ENCODE data around the gene CADM4. TPM values are rescaled to one million over a fixed set of nuclear protein-coding genes. Genes with fewer than 3 reads are reported as not detected.

The CADM4 gene
- total and polyA plus RNA-seq, 2 of the 8 experiments (the other 6 are each of a cell fraction or from before 2014, with no cell fraction given) = 13.5 to 25.0 TPM

DNA sequence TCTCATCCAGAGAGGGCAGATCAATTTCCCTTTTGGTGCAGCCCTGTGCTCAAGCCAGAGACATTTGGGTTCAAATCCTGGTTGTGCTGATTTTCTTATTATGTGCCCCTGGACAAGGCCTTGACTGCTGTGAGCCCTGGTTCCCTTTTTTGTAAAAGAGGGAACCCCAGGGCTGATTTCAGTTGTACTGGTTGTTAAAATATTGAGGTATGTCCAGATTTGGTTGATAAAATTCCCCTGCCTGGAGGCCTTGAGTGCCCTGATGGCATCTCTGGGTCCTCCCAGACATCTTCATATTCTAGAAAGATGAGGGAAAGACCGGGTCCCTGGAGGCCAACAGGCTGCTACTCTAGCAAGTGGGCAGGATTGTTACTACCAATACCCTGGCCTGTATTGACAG is 44.7 kb upstream of the CADM4 start:
- Histone ChIP-seq H3K4ac (replicated peaks; ENCODE audit: insufficient read length, low read depth, low read length) (no peak overlapping the region), H2BK12ac (ENCODE audit: low read depth, low read length) (no peak overlapping the region), H3K14ac (ENCODE audit: insufficient read length) (no peak overlapping the region), H3K79me2 (ENCODE audit: control insufficient read depth in 1 of 2, insufficient read depth in 2 of 2, low read length in 2 of 2) (no peaks in the 10 kb centered on the region), H3K4me1 (replicated peaks in 1 of 4; ENCODE audit: control insufficient read depth in 3 of 4, insufficient read depth in 4 of 4, low read length in 3 of 4) (peaks cover 0 to 2% (median 0%) of the 10 kb centered on the region in 4 experiments; a peak in 2 of 7 replicates), H3K4me3 (ENCODE audit: extremely low read depth in 1 of 4, insufficient read depth in 2 of 4, low read depth in 3 of 4, low read length in 4 of 4) (no peak overlapping the region), H2AFZ (ENCODE audit: low read length) (no peak overlapping the region), H3K9me3 (ENCODE audit: insufficient read depth in 2 of 2, low read depth in 1 of 2, low read length in 1 of 2) (no peaks in the 10 kb centered on the region), H3K18ac (ENCODE audit: extremely low read depth, low read length) (no peak overlapping the region), H3K23me2 (ENCODE audit: low read depth, low read length) (no peaks in the 10 kb centered on the region), H3K27ac (ENCODE audit: low read depth, low read length) (no peak overlapping the region), H3K4me2 (ENCODE audit: insufficient read depth in 1 of 2, low read depth in 2 of 2, low read length in 2 of 2) (no peak overlapping the region), H4K5ac (ENCODE audit: insufficient read length, low read depth, low read length) (no peak overlapping the region), H2BK20ac (ENCODE audit: low read length) (no peak overlapping the region), H2AK5ac (ENCODE audit: low read depth, low read length) (no peak overlapping the region), H2BK5ac (ENCODE audit: low read depth, low read length) (no peak overlapping the region), H4K20me1 (replicated peaks in 1 of 2; ENCODE audit: control insufficient read depth in 1 of 2, insufficient read depth in 2 of 2, low read length in 2 of 2) (no peaks in the 10 kb centered on the region), H2BK15ac (ENCODE audit: low read length) (no peak overlapping the region), H3K27me3 (replicated peaks in 1 of 4; ENCODE audit: control insufficient read depth in 3 of 4, extremely low read depth in 1 of 4, insufficient read depth in 3 of 4, low read length in 3 of 4) (no peaks in the 10 kb centered on the region), H3K56ac (replicated peaks; ENCODE audit: insufficient read length, low read depth, low read length) (no peak overlapping the region), H3K9ac (replicated peaks in 1 of 4; ENCODE audit: extremely low read depth in 1 of 4, low read depth in 3 of 4, low read length in 3 of 4) (no peak overlapping the region), H3K36me3 (ENCODE audit: control insufficient read depth in 2 of 4, insufficient read depth in 4 of 4, low read length in 3 of 4) (no peaks in the 10 kb centered on the region), H3K23ac (ENCODE audit: insufficient read length) (no peak overlapping the region), H2BK120ac (replicated peaks; ENCODE audit: low read depth, low read length) (no peak overlapping the region), H4K91ac (replicated peaks; ENCODE audit: insufficient read length, low read length) (no peak overlapping the region), H3K79me1 (ENCODE audit: low read depth, low read length) (no peaks in the 10 kb centered on the region), H4K8ac (ENCODE audit: extremely low read depth, insufficient read depth, low read length) (no peak overlapping the region)
- no peak for FAIRE-seq
- 93% methylated on average over 1 of the region's 1 CpG; no CpG with 5 or more reads in 1 of the 2 experiments for WGBS, 2 experiments (ENCODE audit: extremely low coverage in 1 of 2, insufficient coverage in 1 of 2, insufficient read length in 1 of 2, insufficient replicate concordance in 2 of 2, low coverage in 1 of 2, low lambda C conversion rate in 2 of 2, missing lambda C conversion rate in 1 of 2)
- ChIA-PET POLR2A (ENCODE audit: partially characterized antibody) (interaction anchor here (1.2 kb wide), 1 partner anchor 9 kb away, joined by 3 read pairs; no protein-coding TSS in a partner anchor), CTCF (ENCODE audit: partially characterized antibody) (interaction anchor here (0.9 to 1.1 kb wide), 2 partner anchors 42 to 82 kb away, joined by 3 to 4 read pairs; no protein-coding TSS in a partner anchor)
- no peak for DNase-seq (ENCODE audit: low read depth in 1 of 2, low spot score in 2 of 2)
- TF ChIP-seq YY1 (IDR thresholded peaks at IDR 0.05; ENCODE audit: low read depth, low read length) = no peak
- no peak for TF ChIP-seq CBX5 (IDR thresholded peaks at IDR 0.05; ENCODE audit: low read depth, low read length)
